Skeletal muscle satellite cell (primary cell): Measurements from ENCODE around the gene SART1.
"Not testable (repeated sequence)": the region's sequence is repeated elsewhere in the genome, so short reads cannot be mapped to it uniquely, and the experiment has no call there.

ENCODE experiments used
- H3K27me3 ChIP-seq: 2 replicates; pipeline ENCODE4 v1.7.0; 2013; ENCODE audit warnings: low read length; ENCODE audit not compliant: control insufficient read depth, insufficient read depth
- H3K36me3 ChIP-seq: 2 replicates; pipeline ENCODE4 v1.7.0; 2013; ENCODE audit warnings: mild to moderate bottlenecking, control low read depth, low read length; ENCODE audit not compliant: insufficient read depth
- H3K4me1 ChIP-seq: 2 replicates; pipeline ENCODE4 v1.7.0; 2013; ENCODE audit warnings: low read length; ENCODE audit not compliant: control insufficient read depth, insufficient read depth
- H3K4me2 ChIP-seq: 2 replicates; pipeline ENCODE4 v1.7.0; 2013; ENCODE audit warnings: mild to moderate bottlenecking, low read length
- H3K4me3 ChIP-seq: 2 replicates; pipeline ENCODE4 v1.7.0; 2013; ENCODE audit warnings: low read length
- H3K9ac ChIP-seq: 2 replicates; pipeline ENCODE4 v1.7.0; 2013; ENCODE audit warnings: mild to moderate bottlenecking, low read depth, low read length, moderate library complexity
- H3K9me3 ChIP-seq: replicated peaks from 2 replicates; pipeline ENCODE4 v1.7.0; 2013; ENCODE audit warnings: mild to moderate bottlenecking, control low read depth, low read length

The SART1 gene

DNA sequence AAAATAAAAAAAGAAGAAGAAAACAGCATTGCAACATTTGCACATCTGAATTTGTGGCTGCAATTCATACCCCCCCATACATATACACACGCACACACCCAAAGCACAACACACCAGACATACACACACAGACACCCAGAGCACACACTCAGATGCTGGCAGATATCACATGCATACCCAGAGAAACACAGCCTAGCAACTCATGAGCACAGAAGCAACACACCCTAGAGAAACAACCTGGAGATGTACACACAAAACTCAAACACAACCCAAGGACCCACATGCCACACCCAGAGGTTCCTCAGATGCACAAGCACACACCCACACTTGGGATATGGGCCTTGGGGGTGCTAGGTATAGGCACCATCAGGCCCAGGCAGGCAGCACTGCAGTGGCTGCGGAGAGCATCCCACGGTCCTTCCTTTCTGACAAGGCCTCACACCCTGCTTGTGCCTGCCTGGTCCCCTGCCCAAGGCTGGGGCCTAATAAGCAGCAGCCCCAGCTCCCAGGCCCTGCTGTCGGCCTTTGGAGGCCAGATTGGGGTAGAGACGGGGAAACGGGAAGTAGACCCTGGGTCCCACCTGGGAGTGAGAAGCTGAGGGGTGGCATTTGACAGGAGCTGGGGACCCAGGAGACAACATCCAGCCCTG is 53.4 kb downstream of the SART1 start:
- Histone ChIP-seq H3K36me3 (no peaks in the 10 kb centered on the region), H3K9me3 (no peaks in the 10 kb centered on the region), H3K4me1 (peaks cover 51% of the 10 kb centered on the region), H3K9ac (peak overlapping the region; percentile 81), H3K4me2 (peak overlapping the region; percentile 79), H3K27me3 (no peaks in the 10 kb centered on the region), H3K4me3 (peak overlapping the region; percentile 25)

DNA sequence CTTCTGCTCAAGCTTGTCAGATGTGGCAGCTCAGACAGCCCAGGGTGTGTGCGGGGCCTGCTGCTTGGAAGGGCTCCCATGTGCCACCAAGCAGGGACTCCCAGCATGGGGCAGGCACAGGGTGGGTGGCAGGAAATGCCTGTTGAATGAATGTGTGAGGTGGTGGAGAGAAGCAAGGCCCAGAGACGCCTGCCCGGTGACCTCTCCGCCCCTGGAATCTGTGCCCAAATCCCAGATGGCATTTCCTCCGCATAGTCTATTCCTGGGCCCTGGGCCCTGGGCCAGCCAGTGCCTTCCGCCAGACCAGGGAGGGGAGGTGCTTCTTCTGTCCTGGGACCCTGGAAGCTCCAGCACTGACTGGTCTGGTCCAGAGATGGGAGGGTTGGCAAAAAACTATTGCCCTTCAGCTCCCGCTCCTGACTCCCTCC is 53.9 kb downstream of the SART1 start:
- Histone ChIP-seq H3K36me3 (no peaks in the 10 kb centered on the region), H3K4me1 (peaks cover 56% of the 10 kb centered on the region), H3K9ac (peak overlapping the region; percentile 81), H3K27me3 (no peaks in the 10 kb centered on the region), H3K4me3 (peak overlapping the region; percentile 54), H3K4me2 (peak overlapping the region; percentile 79), H3K9me3 (no peaks in the 10 kb centered on the region)

DNA sequence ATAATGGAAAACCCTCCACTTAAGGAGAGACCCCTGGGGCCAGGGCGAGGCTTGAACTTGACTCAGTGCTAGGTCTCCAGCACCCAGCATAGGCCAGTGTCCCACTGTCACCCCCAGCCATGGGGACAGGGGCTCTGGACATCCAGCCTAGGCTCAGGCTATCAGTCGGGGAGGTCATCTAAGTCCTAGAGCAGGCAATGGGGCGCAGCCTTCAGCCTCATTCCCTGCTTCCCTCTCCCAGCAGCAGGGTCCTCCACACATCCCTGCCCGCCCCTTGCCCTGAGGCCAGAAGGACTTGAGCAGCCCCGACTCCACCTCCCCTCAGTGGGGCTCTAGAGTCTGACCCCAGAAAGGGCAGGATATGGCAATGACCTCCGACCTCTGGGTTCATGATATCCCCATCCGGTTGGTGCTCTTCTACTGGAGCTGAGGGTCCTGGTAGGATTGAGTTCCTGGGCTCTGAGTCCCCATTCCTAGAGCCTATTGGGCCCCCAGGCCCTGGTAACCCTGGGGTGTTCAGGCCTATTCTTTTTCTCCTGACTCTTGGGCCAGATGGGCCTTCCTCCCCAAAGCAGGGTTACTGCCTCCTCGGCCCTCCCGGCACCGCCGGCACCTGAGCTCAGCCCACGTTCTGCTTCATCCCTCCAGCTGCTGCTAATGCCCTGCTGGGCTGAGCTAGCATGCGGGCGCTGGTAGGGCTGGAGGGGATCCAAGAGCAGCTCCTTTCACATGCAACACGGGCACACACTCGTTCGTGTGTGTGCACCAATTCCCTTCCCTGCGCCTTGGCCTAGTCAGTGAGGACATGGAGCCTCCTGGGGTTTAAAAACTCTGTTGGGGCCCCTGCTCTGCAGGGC is 54.6 kb downstream of the SART1 start:
- peak overlapping the region; percentile 54 for H3K4me3 ChIP-seq
- H3K4me1 ChIP-seq, result peaks cover 62% of the 10 kb centered on the region
- H3K36me3 ChIP-seq, result no peaks in the 10 kb centered on the region
- H3K9ac ChIP-seq, result peak overlapping the region; percentile 81
- H3K4me2 ChIP-seq, result peak overlapping the region; percentile 79
- H3K27me3 ChIP-seq, result no peaks in the 10 kb centered on the region
- H3K9me3 ChIP-seq, result no peaks in the 10 kb centered on the region

GRCh38 chr11:66016793-66017177 is 55.3 kb downstream of the SART1 start:
- Histone ChIP-seq H3K9ac (peak overlapping the region; percentile 81), H3K27me3 (no peaks in the 10 kb centered on the region), H3K36me3 (no peaks in the 10 kb centered on the region), H3K9me3 (no peaks in the 10 kb centered on the region), H3K4me2 (peak overlapping the region; percentile 79), H3K4me1 (peaks cover 62% of the 10 kb centered on the region), H3K4me3 (peak overlapping the region; percentile 54)

DNA sequence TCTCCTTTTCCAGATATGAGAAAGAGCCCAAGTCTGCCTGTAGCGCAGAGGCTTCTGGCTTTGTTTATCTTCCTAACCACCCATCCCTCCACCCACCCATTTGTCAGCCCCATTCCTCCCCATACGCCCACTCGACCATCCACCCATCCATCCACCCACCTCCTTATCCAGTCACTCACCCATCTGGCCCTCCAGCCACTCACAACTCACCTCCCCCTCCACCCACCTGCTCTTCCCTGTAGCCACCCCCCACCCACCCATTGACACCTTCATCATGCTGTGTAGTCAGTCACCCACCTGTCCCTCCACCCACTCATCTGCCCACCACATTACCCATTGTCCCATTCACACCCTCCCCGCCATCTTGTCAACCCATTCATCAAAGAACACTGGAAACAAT is 55.8 kb downstream of the SART1 start:
- Histone ChIP-seq H3K4me2 (peak overlapping the region; percentile 10), H3K36me3 (no peaks in the 10 kb centered on the region), H3K4me3 (no peak overlapping the region), H3K9ac (no peak overlapping the region), H3K9me3 (no peaks in the 10 kb centered on the region), H3K27me3 (no peaks in the 10 kb centered on the region), H3K4me1 (peaks cover 62% of the 10 kb centered on the region)

DNA sequence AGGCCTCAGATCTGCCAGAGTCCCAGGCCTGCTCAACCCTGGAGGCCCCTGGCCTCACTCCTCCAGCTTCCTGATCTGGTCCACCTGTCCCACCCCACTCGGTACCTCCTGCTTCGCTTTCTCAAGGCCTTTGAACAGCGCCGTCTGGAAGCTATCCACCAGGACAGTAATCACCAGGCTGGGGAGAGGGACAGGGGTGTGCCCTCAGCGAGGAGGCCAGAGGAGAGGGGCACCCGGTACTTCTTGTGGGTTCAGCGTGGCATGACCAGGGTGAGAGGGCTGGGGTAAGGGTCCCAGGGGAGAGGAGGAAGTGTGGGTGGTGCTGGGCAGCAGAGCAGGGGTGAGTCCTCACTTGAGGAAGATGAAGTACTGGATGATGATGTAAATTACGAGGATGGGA is 58.7 kb downstream of the SART1 start:
- Histone ChIP-seq H3K27me3 (no peaks in the 10 kb centered on the region), H3K9ac (peak overlapping the region; percentile 8), H3K36me3 (no peaks in the 10 kb centered on the region), H3K4me3 (no peak overlapping the region), H3K9me3 (no peaks in the 10 kb centered on the region), H3K4me2 (peak overlapping the region; percentile 40), H3K4me1 (peaks cover 48% of the 10 kb centered on the region)

DNA sequence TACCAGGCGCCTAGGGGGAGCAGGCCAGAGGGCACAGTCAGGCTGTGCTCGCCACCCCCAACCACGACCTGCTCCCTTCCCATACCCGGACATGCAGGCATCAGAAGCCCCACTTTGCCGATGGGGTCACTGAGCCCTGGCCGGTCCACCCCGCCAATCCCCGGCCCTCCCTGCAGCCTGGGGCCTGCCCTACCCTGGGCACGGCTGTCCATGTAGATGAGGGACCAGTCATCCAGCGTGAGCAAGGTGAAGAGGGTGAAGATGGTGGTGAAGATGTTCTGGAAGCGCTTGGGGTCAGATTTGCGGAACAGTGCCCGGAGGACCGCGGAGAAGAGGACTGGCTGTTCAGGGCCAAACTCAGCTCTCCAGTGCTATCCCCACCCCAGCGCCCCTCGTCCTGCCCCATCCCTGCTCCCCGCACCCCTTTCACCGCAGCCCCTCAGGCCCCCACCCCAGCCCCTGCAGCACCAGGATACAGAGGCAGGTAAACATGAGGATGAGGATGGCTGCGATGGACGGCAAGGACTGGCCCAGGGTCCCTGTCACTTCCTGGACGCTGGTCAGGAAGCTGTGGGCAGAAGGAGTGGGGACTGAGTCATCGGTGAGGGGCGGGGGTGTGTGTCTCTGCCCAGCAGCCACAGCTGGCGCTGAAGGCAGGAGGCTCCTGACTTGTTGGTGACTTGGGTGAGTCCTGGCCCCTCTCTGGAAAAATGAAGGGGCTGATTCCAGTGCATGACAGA is 59.3 kb downstream of the SART1 start:
- Histone ChIP-seq H3K9me3 (no peaks in the 10 kb centered on the region), H3K36me3 (no peaks in the 10 kb centered on the region), H3K9ac (peak overlapping the region; percentile 56), H3K4me2 (peak overlapping the region; percentile 70), H3K4me3 (peak overlapping the region; percentile 41), H3K4me1 (peaks cover 43% of the 10 kb centered on the region), H3K27me3 (no peaks in the 10 kb centered on the region)

DNA sequence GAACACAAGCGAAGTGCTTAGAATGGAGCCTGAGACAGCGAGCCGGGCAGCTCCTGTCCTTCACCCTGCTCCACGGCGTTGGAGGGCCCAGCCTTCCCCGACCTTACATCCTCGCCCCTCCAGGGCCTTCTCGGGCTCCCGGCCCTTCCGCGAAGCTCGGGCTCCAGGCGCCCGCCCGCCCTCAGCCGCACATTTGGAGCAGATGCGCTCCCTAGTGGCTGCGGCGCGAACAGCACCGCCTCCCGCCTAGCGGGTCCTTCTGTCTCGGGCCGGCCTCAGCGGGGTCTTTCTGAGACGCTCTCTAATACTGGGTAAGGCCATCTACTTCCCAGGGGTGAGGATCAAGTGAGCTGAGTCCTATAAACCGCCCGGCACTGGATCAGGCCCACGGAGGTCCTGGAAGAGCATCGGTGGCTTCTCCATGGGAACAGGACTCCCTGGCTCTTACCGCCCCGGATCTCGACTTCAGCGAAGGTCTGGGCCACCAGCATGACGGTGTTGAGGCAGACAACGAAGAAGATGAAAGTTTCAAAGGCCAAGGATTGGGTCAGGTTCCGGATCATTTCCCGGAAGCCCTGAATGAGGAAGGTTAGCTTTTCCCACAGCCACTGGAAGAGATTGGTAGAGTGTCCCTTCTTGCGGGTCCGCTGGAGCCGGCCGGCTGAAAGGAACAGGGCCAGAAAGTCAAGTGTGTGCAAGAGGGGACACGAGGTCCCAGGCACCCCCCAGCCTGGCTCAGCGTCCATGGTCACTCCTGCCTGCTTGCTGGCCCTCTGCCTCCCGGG is 61.1 kb downstream of the SART1 start:
- H3K9me3 ChIP-seq, result no peaks in the 10 kb centered on the region
- H3K4me3 ChIP-seq, result peak overlapping the region; percentile 63
- H3K4me2 ChIP-seq, result peak overlapping the region; percentile 84

GRCh38 chr11:66023186-66023440 is 61.6 kb downstream of the SART1 start:
- H3K36me3 ChIP-seq, H3K4me3 ChIP-seq, H3K9ac ChIP-seq, H3K27me3 ChIP-seq, H3K9me3 ChIP-seq: not testable (repeated sequence)
- Histone ChIP-seq H3K4me1 (peaks cover 29% of the 10 kb centered on the region), H3K4me2 (peak overlapping the region; percentile 84)

More for the DNA sequence above, 61.1 kb downstream of the SART1 start:
- Histone ChIP-seq H3K27me3 (no peaks in the 10 kb centered on the region), H3K4me1 (peaks cover 29% of the 10 kb centered on the region), H3K9ac (peak overlapping the region; percentile 79), H3K36me3 (no peaks in the 10 kb centered on the region)

- H3K36me3 ChIP-seq, result no peaks in the 10 kb centered on the region
- H3K9me3 ChIP-seq, result no peaks in the 10 kb centered on the region
- no peak within 1 kb of the TSS for H3K4me3 ChIP-seq
- no peaks in the 10 kb centered on the region for H3K27me3 ChIP-seq
- peaks cover 17% of the 10 kb centered on the region for H3K4me1 ChIP-seq
- H3K9ac ChIP-seq, result no peak within 1 kb of the TSS
- no peak within 1 kb of the TSS for H3K4me2 ChIP-seq
These were observed 64.5 kb downstream of the SART1 start, which contains the start of gene CATSPER1 for GRCh38 chr11:66026017-66026529. Gene CATSPER1 (minus strand): TSS chr11:66026479. CDS start chr11:66026379, 100 bp downstream.
